Measurements from ENCODE around the gene ADRM1. TPM values are rescaled to one million over a fixed set of nuclear protein-coding genes. Genes with fewer than 3 reads are reported as not detected.

The ADRM1 gene
- total RNA-seq, 1 experiment from 2014 or later, result 53.5 TPM

GRCh38 chr20:62282103-62282502 is 20.7 kb upstream of the ADRM1 start:
- no peaks in the 10 kb centered on the region for H3K9me3 ChIP-seq (ENCODE audit: low read length)
- H3K9ac ChIP-seq (ENCODE audit: low read length), result no peak overlapping the region
- H3K27me3 ChIP-seq (ENCODE audit: low read length), result no peaks in the 10 kb centered on the region
- H3K27ac ChIP-seq (ENCODE audit: low read length), result no peak overlapping the region
- H3K9me2 ChIP-seq (replicated peaks; ENCODE audit: insufficient read depth, low read length), result no peaks in the 10 kb centered on the region
- no peaks in the 10 kb centered on the region for H3K79me2 ChIP-seq (ENCODE audit: low read length)
- no peaks in the 10 kb centered on the region for H3K4me1 ChIP-seq (ENCODE audit: low read length)
- H4K20me1 ChIP-seq (ENCODE audit: insufficient read depth, low read depth, low read length), result no peaks in the 10 kb centered on the region; the same call in 1 of the 2 replicates
- no peak overlapping the region for H3K4me2 ChIP-seq (ENCODE audit: low read depth, low read length, poor library complexity, severe bottlenecking)
- DNase-seq, result no peak
- H2AFZ ChIP-seq (ENCODE audit: low read length), result no peak overlapping the region
- H3K4me3 ChIP-seq (ENCODE audit: low read length), result no peak overlapping the region
- H3K36me3 ChIP-seq (ENCODE audit: insufficient read depth, low read length), result no peaks in the 10 kb centered on the region

GRCh38 chr20:62282877-62283503 is 19.8 kb upstream of the ADRM1 start:
- no peaks in the 10 kb centered on the region for H3K9me2 ChIP-seq (replicated peaks; ENCODE audit: insufficient read depth, low read length)
- no peak overlapping the region for H3K27ac ChIP-seq (ENCODE audit: low read length)
- no peaks in the 10 kb centered on the region for H3K9me3 ChIP-seq (ENCODE audit: low read length)
- H2AFZ ChIP-seq (ENCODE audit: low read length), result no peak overlapping the region
- H3K4me3 ChIP-seq (ENCODE audit: low read length), result no peak overlapping the region
- H3K9ac ChIP-seq (ENCODE audit: low read length), result no peak overlapping the region
- H3K27me3 ChIP-seq (ENCODE audit: low read length), result no peaks in the 10 kb centered on the region
- no peaks in the 10 kb centered on the region for H3K36me3 ChIP-seq (ENCODE audit: insufficient read depth, low read length)
- H3K4me2 ChIP-seq (ENCODE audit: low read depth, low read length, poor library complexity, severe bottlenecking), result no peak overlapping the region
- no peaks in the 10 kb centered on the region for H3K79me2 ChIP-seq (ENCODE audit: low read length)
- DNase-seq, result no peak
- no peaks in the 10 kb centered on the region for H4K20me1 ChIP-seq (ENCODE audit: insufficient read depth, low read depth, low read length)
- no peaks in the 10 kb centered on the region for H3K4me1 ChIP-seq (ENCODE audit: low read length)

- Histone ChIP-seq H4K20me1 (ENCODE audit: insufficient read depth, low read depth, low read length) (no peaks in the 10 kb centered on the region), H3K4me1 (ENCODE audit: low read length) (no peaks in the 10 kb centered on the region), H3K4me3 (ENCODE audit: low read length) (no peak overlapping the region), H2AFZ (ENCODE audit: low read length) (no peak overlapping the region), H3K27me3 (ENCODE audit: low read length) (no peaks in the 10 kb centered on the region), H3K4me2 (ENCODE audit: low read depth, low read length, poor library complexity, severe bottlenecking) (no peak overlapping the region), H3K9me2 (replicated peaks; ENCODE audit: insufficient read depth, low read length) (no peaks in the 10 kb centered on the region), H3K9ac (ENCODE audit: low read length) (no peak overlapping the region), H3K79me2 (ENCODE audit: low read length) (no peaks in the 10 kb centered on the region), H3K9me3 (ENCODE audit: low read length) (no peaks in the 10 kb centered on the region), H3K36me3 (ENCODE audit: insufficient read depth, low read length) (no peaks in the 10 kb centered on the region), H3K27ac (ENCODE audit: low read length) (no peak overlapping the region)
- DNase-seq, result no peak
Measured at GRCh38 chr20:62284448-62284847, 18.3 kb upstream of the ADRM1 start.

- H2AFZ ChIP-seq (ENCODE audit: low read length), result no peak overlapping the region
- H3K27me3 ChIP-seq (ENCODE audit: low read length), result no peaks in the 10 kb centered on the region
- no peak overlapping the region for H3K4me3 ChIP-seq (ENCODE audit: low read length)
- no peak overlapping the region for H3K4me2 ChIP-seq (ENCODE audit: low read depth, low read length, poor library complexity, severe bottlenecking)
- no peaks in the 10 kb centered on the region for H3K9me3 ChIP-seq (ENCODE audit: low read length)
- no peaks in the 10 kb centered on the region for H3K36me3 ChIP-seq (ENCODE audit: insufficient read depth, low read length)
- no peak for DNase-seq
- no peak overlapping the region for H3K27ac ChIP-seq (ENCODE audit: low read length)
- H3K4me1 ChIP-seq (ENCODE audit: low read length), result no peaks in the 10 kb centered on the region
- H4K20me1 ChIP-seq (ENCODE audit: insufficient read depth, low read depth, low read length), result no peaks in the 10 kb centered on the region
- H3K79me2 ChIP-seq (ENCODE audit: low read length), result no peaks in the 10 kb centered on the region
- H3K9ac ChIP-seq (ENCODE audit: low read length), result no peak overlapping the region
- H3K9me2 ChIP-seq (replicated peaks; ENCODE audit: insufficient read depth, low read length), result no peaks in the 10 kb centered on the region
Measured at GRCh38 chr20:62285151-62285550, 17.6 kb upstream of the ADRM1 start.

- no peak overlapping the region for H3K4me2 ChIP-seq (ENCODE audit: low read depth, low read length, poor library complexity, severe bottlenecking)
- H3K4me3 ChIP-seq (ENCODE audit: low read length), result no peak overlapping the region
- H4K20me1 ChIP-seq (ENCODE audit: insufficient read depth, low read depth, low read length), result no peaks in the 10 kb centered on the region
- H3K4me1 ChIP-seq (ENCODE audit: low read length), result no peaks in the 10 kb centered on the region
- no peak overlapping the region for H3K27ac ChIP-seq (ENCODE audit: low read length)
- no peak overlapping the region for H2AFZ ChIP-seq (ENCODE audit: low read length)
- no peaks in the 10 kb centered on the region for H3K27me3 ChIP-seq (ENCODE audit: low read length)
- H3K79me2 ChIP-seq (ENCODE audit: low read length), result no peaks in the 10 kb centered on the region
- no peak overlapping the region for H3K9ac ChIP-seq (ENCODE audit: low read length)
- H3K36me3 ChIP-seq (ENCODE audit: insufficient read depth, low read length), result no peaks in the 10 kb centered on the region
- no peaks in the 10 kb centered on the region for H3K9me2 ChIP-seq (replicated peaks; ENCODE audit: insufficient read depth, low read length)
- no peaks in the 10 kb centered on the region for H3K9me3 ChIP-seq (ENCODE audit: low read length)
- no peak for DNase-seq
Measured at GRCh38 chr20:62285722-62286121, 17.1 kb upstream of the ADRM1 start.

GRCh38 chr20:62286493-62287064 is 16.2 kb upstream of the ADRM1 start:
- H3K4me1 ChIP-seq (ENCODE audit: low read length), result no peaks in the 10 kb centered on the region
- H3K9me3 ChIP-seq (ENCODE audit: low read length), result no peaks in the 10 kb centered on the region
- no peaks in the 10 kb centered on the region for H4K20me1 ChIP-seq (ENCODE audit: insufficient read depth, low read depth, low read length)
- H3K27me3 ChIP-seq (ENCODE audit: low read length), result no peaks in the 10 kb centered on the region
- no peak overlapping the region for H3K4me3 ChIP-seq (ENCODE audit: low read length)
- no peak overlapping the region for H3K9ac ChIP-seq (ENCODE audit: low read length)
- H3K79me2 ChIP-seq (ENCODE audit: low read length), result no peaks in the 10 kb centered on the region
- H3K36me3 ChIP-seq (ENCODE audit: insufficient read depth, low read length), result no peaks in the 10 kb centered on the region
- no peaks in the 10 kb centered on the region for H3K9me2 ChIP-seq (replicated peaks; ENCODE audit: insufficient read depth, low read length)
- H3K27ac ChIP-seq (ENCODE audit: low read length), result no peak overlapping the region
- no peak overlapping the region for H3K4me2 ChIP-seq (ENCODE audit: low read depth, low read length, poor library complexity, severe bottlenecking)
- no peak overlapping the region for H2AFZ ChIP-seq (ENCODE audit: low read length)
- no peak for DNase-seq

- H3K36me3 ChIP-seq (ENCODE audit: insufficient read depth, low read length), result no peaks in the 10 kb centered on the region
- H2AFZ ChIP-seq (ENCODE audit: low read length), result no peak overlapping the region
- H3K27ac ChIP-seq (ENCODE audit: low read length), result no peak overlapping the region
- H3K4me1 ChIP-seq (ENCODE audit: low read length), result no peaks in the 10 kb centered on the region
- H4K20me1 ChIP-seq (ENCODE audit: insufficient read depth, low read depth, low read length), result no peaks in the 10 kb centered on the region
- no peaks in the 10 kb centered on the region for H3K9me3 ChIP-seq (ENCODE audit: low read length)
- H3K9me2 ChIP-seq (replicated peaks; ENCODE audit: insufficient read depth, low read length), result no peaks in the 10 kb centered on the region
- no peaks in the 10 kb centered on the region for H3K27me3 ChIP-seq (ENCODE audit: low read length)
- H3K4me2 ChIP-seq (ENCODE audit: low read depth, low read length, poor library complexity, severe bottlenecking), result no peak overlapping the region
- DNase-seq, result no peak
- H3K79me2 ChIP-seq (ENCODE audit: low read length), result no peaks in the 10 kb centered on the region
- H3K4me3 ChIP-seq (ENCODE audit: low read length), result no peak overlapping the region
- H3K9ac ChIP-seq (ENCODE audit: low read length), result no peak overlapping the region
Measured at GRCh38 chr20:62287129-62287528, 15.7 kb upstream of the ADRM1 start.

GRCh38 chr20:62287759-62288534 is 14.8 kb upstream of the ADRM1 start:
- H3K9me3 ChIP-seq (ENCODE audit: low read length), result no peaks in the 10 kb centered on the region
- H3K4me1 ChIP-seq (ENCODE audit: low read length), result no peaks in the 10 kb centered on the region
- no peak overlapping the region for H3K4me2 ChIP-seq (ENCODE audit: low read depth, low read length, poor library complexity, severe bottlenecking)
- no peak for DNase-seq
- no peaks in the 10 kb centered on the region for H3K27me3 ChIP-seq (ENCODE audit: low read length)
- H3K9me2 ChIP-seq (replicated peaks; ENCODE audit: insufficient read depth, low read length), result no peaks in the 10 kb centered on the region
- no peaks in the 10 kb centered on the region for H3K36me3 ChIP-seq (ENCODE audit: insufficient read depth, low read length)
- no peak overlapping the region for H2AFZ ChIP-seq (ENCODE audit: low read length)
- no peak overlapping the region for H3K4me3 ChIP-seq (ENCODE audit: low read length)
- H3K9ac ChIP-seq (ENCODE audit: low read length), result no peak overlapping the region
- no peaks in the 10 kb centered on the region for H4K20me1 ChIP-seq (ENCODE audit: insufficient read depth, low read depth, low read length)
- H3K79me2 ChIP-seq (ENCODE audit: low read length), result no peaks in the 10 kb centered on the region
- no peak overlapping the region for H3K27ac ChIP-seq (ENCODE audit: low read length)
